Astrocyte (in vitro differentiated cells and primary cell): ENCODE results near the gene DESI1. TPM values are rescaled to one million over a fixed set of nuclear protein-coding genes. Genes with fewer than 3 reads are reported as not detected.
"Not testable (repeated sequence)": the region's sequence is repeated elsewhere in the genome, so short reads cannot be mapped to it uniquely, and the experiment has no call there.

Source experiments
- DNase-seq: peaks from one replicate; pipeline ENCODE4 v3.0.0-alpha.2; 2010; ENCODE audit warnings: low read depth
- FAIRE-seq: peaks from 2 replicates; lab custom pipeline; 2011; peaks lifted over from hg19 to GRCh38; lab: Jason Lieb, UNC
- H2AFZ ChIP-seq: 2 replicates; pipeline ENCODE4 v1.6.0; 2012; ENCODE audit warnings: low read depth, low read length, inconsistent platforms
- H3K27ac ChIP-seq: 2 replicates; pipeline ENCODE4 v1.5.1; 2011; ENCODE audit warnings: low read depth, low read length, inconsistent platforms
- H3K27me3 ChIP-seq: 2 replicates; pipeline ENCODE4 v1.6.0; 2011; ENCODE audit warnings: low read length, inconsistent platforms; ENCODE audit not compliant: insufficient read depth
- H3K36me3 ChIP-seq: 2 replicates; pipeline ENCODE4 v1.5.1; 2011; ENCODE audit warnings: low read length, inconsistent platforms; ENCODE audit not compliant: insufficient read depth
- H3K4me1 ChIP-seq: 2 replicates; pipeline ENCODE4 v1.5.1; 2011; ENCODE audit warnings: low read length, inconsistent platforms; ENCODE audit not compliant: insufficient read depth
- H3K4me2 ChIP-seq: 2 replicates; pipeline ENCODE4 v1.6.0; 2012; ENCODE audit warnings: low read length, inconsistent platforms
- H3K4me3 ChIP-seq: 2 replicates; pipeline ENCODE4 v1.5.1; 2011; ENCODE audit warnings: low read depth, mild to moderate bottlenecking, low read length, inconsistent platforms; ENCODE audit not compliant: insufficient read depth
- H3K79me2 ChIP-seq: 2 replicates; pipeline ENCODE4 v1.6.0; 2012; ENCODE audit warnings: mild to moderate bottlenecking, low read length, inconsistent platforms; ENCODE audit not compliant: insufficient read depth
- H3K9ac ChIP-seq: 2 replicates; pipeline ENCODE4 v1.6.0; 2012; ENCODE audit warnings: mild to moderate bottlenecking, low read length, inconsistent platforms
- H3K9me3 ChIP-seq: 2 replicates; pipeline ENCODE4 v1.5.1; 2012; ENCODE audit warnings: low read depth, mild to moderate bottlenecking, low read length, inconsistent platforms; ENCODE audit not compliant: insufficient read depth
- H4K20me1 ChIP-seq: 2 replicates; pipeline ENCODE4 v1.6.0; 2012; ENCODE audit warnings: low read length, inconsistent platforms; ENCODE audit not compliant: insufficient read depth
- H3K27ac Mint-ChIP-seq: one replicate; pipeline ENCODE4 v1.8.0; 2021; ENCODE audit warnings: mild to moderate bottlenecking, mixed read lengths; ENCODE audit not compliant: unreplicated experiment
- H3K27me3 Mint-ChIP-seq: one replicate; pipeline ENCODE4 v1.8.0; 2021; ENCODE audit warnings: low read depth, mixed read lengths; ENCODE audit not compliant: unreplicated experiment
- H3K36me3 Mint-ChIP-seq: one replicate; pipeline ENCODE4 v1.8.0; 2021; ENCODE audit warnings: low read depth, mixed read lengths; ENCODE audit not compliant: unreplicated experiment
- H3K4me1 Mint-ChIP-seq: one replicate; pipeline ENCODE4 v1.8.0; 2021; ENCODE audit warnings: low read depth, mixed read lengths; ENCODE audit not compliant: unreplicated experiment
- H3K4me3 Mint-ChIP-seq: one replicate; pipeline ENCODE4 v1.8.0; 2021; ENCODE audit warnings: mild to moderate bottlenecking, moderate library complexity, mixed read lengths; ENCODE audit not compliant: unreplicated experiment
- H3K9me3 Mint-ChIP-seq: one replicate; pipeline ENCODE4 v1.8.0; 2021; ENCODE audit warnings: mild to moderate bottlenecking, mixed read lengths; ENCODE audit not compliant: unreplicated experiment
- EZH2 ChIP-seq: IDR thresholded peaks from 2 replicates; pipeline ENCODE4 v1.6.1; 2012; ENCODE audit warnings: mild to moderate bottlenecking, low read length, inconsistent platforms; ENCODE audit not compliant: insufficient read depth
- total RNA-seq: library from RNA; stranded (reverse); gene quantifications from 2 replicates; pipeline ENCODE4 v1.2.1, GENCODE V29; 2021
- TF ChIP-seq, protein P1 (sequence below): IDR thresholded peaks from 2 replicates; pipeline ENCODE4 v1.5.1; 2011; ENCODE audit warnings: low read depth, mild to moderate bottlenecking, inconsistent platforms, low read length, moderate library complexity; ENCODE audit not compliant: insufficient read depth

Gene DESI1
- total RNA-seq, 1 donor from 2014 or later = 48.2 TPM

DNA sequence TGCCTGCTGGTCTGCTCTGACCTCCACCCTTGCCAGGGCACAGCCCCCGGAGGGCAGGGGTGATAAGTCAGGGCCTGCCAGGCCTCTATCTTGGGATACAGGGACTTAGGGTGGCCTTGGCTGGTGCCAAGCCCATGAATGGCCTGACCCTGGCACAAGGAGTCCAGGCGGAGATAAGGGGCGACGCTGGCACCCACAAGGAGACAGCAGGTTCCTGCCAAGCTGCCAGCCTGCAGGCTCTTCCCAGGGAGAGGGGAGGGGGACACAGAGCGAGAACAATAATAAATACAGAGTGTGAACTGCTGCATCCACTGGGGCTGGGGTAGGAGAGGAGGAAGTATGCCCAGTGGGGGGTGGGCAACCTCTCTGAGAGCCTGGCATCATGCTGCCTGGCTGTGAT is 59.1 kb downstream of the DESI1 start:
- no peak for DNase-seq
- no peaks in the 10 kb centered on the region for H3K79me2 ChIP-seq
- H3K36me3 ChIP-seq = no peaks in the 10 kb centered on the region
- no peak overlapping the region for H2AFZ ChIP-seq
- H3K9ac ChIP-seq = peak overlapping the region; percentile 76
- no peaks in the 10 kb centered on the region for H3K27me3 ChIP-seq
- no peak overlapping the region for H3K27ac Mint-ChIP-seq
- H3K27ac ChIP-seq = no peak overlapping the region
- H3K9me3 ChIP-seq = no peaks in the 10 kb centered on the region
- no peak for TF ChIP-seq EZH2
- TF ChIP-seq, protein P1, sequence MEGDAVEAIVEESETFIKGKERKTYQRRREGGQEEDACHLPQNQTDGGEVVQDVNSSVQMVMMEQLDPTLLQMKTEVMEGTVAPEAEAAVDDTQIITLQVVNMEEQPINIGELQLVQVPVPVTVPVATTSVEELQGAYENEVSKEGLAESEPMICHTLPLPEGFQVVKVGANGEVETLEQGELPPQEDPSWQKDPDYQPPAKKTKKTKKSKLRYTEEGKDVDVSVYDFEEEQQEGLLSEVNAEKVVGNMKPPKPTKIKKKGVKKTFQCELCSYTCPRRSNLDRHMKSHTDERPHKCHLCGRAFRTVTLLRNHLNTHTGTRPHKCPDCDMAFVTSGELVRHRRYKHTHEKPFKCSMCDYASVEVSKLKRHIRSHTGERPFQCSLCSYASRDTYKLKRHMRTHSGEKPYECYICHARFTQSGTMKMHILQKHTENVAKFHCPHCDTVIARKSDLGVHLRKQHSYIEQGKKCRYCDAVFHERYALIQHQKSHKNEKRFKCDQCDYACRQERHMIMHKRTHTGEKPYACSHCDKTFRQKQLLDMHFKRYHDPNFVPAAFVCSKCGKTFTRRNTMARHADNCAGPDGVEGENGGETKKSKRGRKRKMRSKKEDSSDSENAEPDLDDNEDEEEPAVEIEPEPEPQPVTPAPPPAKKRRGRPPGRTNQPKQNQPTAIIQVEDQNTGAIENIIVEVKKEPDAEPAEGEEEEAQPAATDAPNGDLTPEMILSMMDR = no peak
- peak overlapping the region; percentile 82 for H3K4me3 Mint-ChIP-seq
- peak overlapping the region; percentile 55 for H3K4me3 ChIP-seq
- no peaks in the 10 kb centered on the region for H3K36me3 Mint-ChIP-seq
- no peaks in the 10 kb centered on the region for H3K9me3 Mint-ChIP-seq
- peaks cover 44% of the 10 kb centered on the region for H3K4me1 Mint-ChIP-seq
- H4K20me1 ChIP-seq = no peaks in the 10 kb centered on the region
- H3K27me3 Mint-ChIP-seq = no peaks in the 10 kb centered on the region
- no peak for FAIRE-seq
- peaks cover 64% of the 10 kb centered on the region for H3K4me1 ChIP-seq
- H3K4me2 ChIP-seq = peak overlapping the region; percentile 79

DNA sequence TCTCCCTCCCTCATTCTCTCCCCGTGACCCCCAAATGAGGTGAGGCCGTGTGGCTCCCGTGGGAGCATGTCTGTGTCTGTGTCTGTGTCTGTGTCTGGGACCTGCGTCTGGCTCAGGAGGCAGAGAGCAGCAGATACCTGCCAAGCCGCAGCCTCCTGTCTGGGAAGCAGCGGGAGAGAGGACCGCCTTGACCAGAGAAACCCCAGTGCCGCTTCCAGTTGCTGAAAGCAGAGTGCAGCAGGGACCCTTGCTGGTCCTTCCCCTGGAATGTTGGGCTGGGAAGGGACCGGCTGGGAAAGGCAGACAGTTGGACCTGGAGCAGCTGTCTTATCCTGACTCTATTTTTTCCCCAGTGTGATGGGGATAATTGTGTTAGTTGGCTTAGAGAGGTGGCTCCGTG is 59.5 kb downstream of the DESI1 start:
- Mint-ChIP-seq H3K27ac (peak overlapping the region; percentile 92), H3K4me1 (peaks cover 47% of the 10 kb centered on the region), H3K27me3 (no peaks in the 10 kb centered on the region), H3K9me3 (no peaks in the 10 kb centered on the region), H3K4me3 (peak overlapping the region; percentile 82), H3K36me3 (no peaks in the 10 kb centered on the region)
- Histone ChIP-seq H4K20me1 (no peaks in the 10 kb centered on the region), H3K27me3 (no peaks in the 10 kb centered on the region), H3K4me3 (peak overlapping the region; percentile 55), H3K9me3 (no peaks in the 10 kb centered on the region), H3K4me1 (peaks cover 65% of the 10 kb centered on the region), H3K9ac (peak overlapping the region; percentile 76), H3K27ac (peak overlapping the region; percentile 40), H2AFZ (peak overlapping the region; percentile 76), H3K36me3 (no peaks in the 10 kb centered on the region), H3K4me2 (peak overlapping the region; percentile 79), H3K79me2 (no peaks in the 10 kb centered on the region)
- DNase-seq (peak; percentile 35), FAIRE-seq (no peak)
- TF ChIP-seq, protein P1 = no peak
- no peak for TF ChIP-seq EZH2

GRCh38 chr22:41560095-41560471 is 60.8 kb downstream of the DESI1 start:
- Histone ChIP-seq H3K4me2 (peak overlapping the region; percentile 79), H2AFZ (no peak overlapping the region), H3K79me2 (no peaks in the 10 kb centered on the region), H3K9ac (peak overlapping the region; percentile 76), H3K9me3 (no peaks in the 10 kb centered on the region), H3K27me3 (no peaks in the 10 kb centered on the region), H3K4me3 (no peak overlapping the region), H4K20me1 (no peaks in the 10 kb centered on the region), H3K36me3 (no peaks in the 10 kb centered on the region), H3K4me1 (peaks cover 59% of the 10 kb centered on the region), H3K27ac (no peak overlapping the region)
- no peaks in the 10 kb centered on the region for H3K27me3 Mint-ChIP-seq
- no peaks in the 10 kb centered on the region for H3K9me3 Mint-ChIP-seq
- peak overlapping the region; percentile 92 for H3K27ac Mint-ChIP-seq
- H3K36me3 Mint-ChIP-seq = no peaks in the 10 kb centered on the region
- no peak for TF ChIP-seq EZH2
- TF ChIP-seq, protein P1 = no peak
- H3K4me3 Mint-ChIP-seq = no peak overlapping the region
- DNase-seq (no peak), FAIRE-seq (no peak)
- peaks cover 47% of the 10 kb centered on the region for H3K4me1 Mint-ChIP-seq

DNA sequence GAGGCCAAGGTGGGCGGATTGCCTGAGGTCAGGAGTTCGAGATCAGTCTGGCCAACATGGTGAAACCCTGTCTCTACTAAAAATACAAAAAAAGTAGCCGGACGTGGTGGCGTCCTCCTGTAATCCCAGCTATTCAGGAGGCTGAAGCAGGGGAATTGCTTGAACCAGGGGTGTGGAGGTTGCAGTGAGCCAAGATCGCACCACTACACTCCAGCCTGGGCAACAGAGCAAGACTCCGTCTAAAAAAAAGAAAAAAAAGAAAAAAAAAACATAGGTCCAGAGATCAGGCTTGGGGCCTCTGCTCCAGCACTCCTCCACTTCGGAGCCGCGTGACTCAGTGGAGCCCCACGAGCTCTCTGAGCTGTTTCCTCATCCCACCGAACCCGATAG is 62.6 kb downstream of the DESI1 start:
- not testable (repeated sequence) for H3K27ac ChIP-seq, H3K27me3 ChIP-seq, DNase-seq, H3K9me3 Mint-ChIP-seq, H3K79me2 ChIP-seq, H4K20me1 ChIP-seq, H3K9me3 ChIP-seq, H3K36me3 ChIP-seq, H3K27me3 Mint-ChIP-seq, H3K4me3 Mint-ChIP-seq, H3K9ac ChIP-seq, H3K27ac Mint-ChIP-seq, H3K36me3 Mint-ChIP-seq, H2AFZ ChIP-seq, FAIRE-seq, H3K4me3 ChIP-seq
- peak overlapping the region; percentile 69 for H3K4me2 ChIP-seq
- peaks cover 46% of the 10 kb centered on the region for H3K4me1 ChIP-seq
- peaks cover 44% of the 10 kb centered on the region for H3K4me1 Mint-ChIP-seq
